Measurements from ENCODE around the gene STAT1. TPM values are rescaled to one million over a fixed set of nuclear protein-coding genes. Genes with fewer than 3 reads are reported as not detected.

The STAT1 gene
- total and polyA plus RNA-seq, 9 of the 15 experiments (the other 6 are each of a cell fraction or from before 2014, with no cell fraction given), result 8.7 to 34.4 (median 26.8) TPM

GRCh38 chr2:190938771-190939335 is 75.1 kb downstream of the STAT1 start (continued):
- TF ChIP-seq ZBTB40 (IDR thresholded peaks at IDR 0.05) (no peak), ZBTB40 (CRISPR knock-in tag; IDR thresholded peaks at IDR 0.05) (no peak), ZNF175 (CRISPR knock-in tag; IDR thresholded peaks at IDR 0.05; ENCODE audit: low read depth) (no peak), CEBPB (tag; IDR thresholded peaks at IDR 0.05) (no peak), ZNF232 (CRISPR knock-in tag; IDR thresholded peaks at IDR 0.05) (no peak)

Measured in K562 (cell line).